ENCODE data around the gene FBLN5.

FBLN5 gene

DNA sequence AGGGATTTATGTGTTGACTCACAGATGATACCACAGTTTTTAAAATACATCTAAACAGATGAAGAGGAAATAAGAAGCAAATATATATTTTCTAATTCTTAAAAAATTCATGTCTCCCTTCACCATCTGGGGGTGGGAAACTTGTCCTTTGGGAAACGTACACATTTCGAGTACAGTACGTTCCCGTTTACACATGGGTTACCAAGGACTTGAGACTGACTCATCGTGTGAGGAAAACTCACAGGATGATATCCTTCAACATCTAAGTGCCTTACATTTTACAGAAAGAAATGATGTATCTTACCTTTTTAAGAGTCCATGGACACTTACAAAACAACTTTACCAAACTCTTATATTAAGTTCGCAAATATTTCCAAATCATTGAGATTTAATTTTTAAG lies 16.0 kb upstream of the FBLN5 start:
- no peak for DNase-seq (ENCODE audit: extremely low spot score)
- POLR2A ChIA-PET: interaction anchor here (0.7 kb wide), 1 partner anchor 90 kb away, joined by 7 read pairs; no protein-coding TSS in a partner anchor
- CTCF ChIA-PET: no interaction called here
- TF ChIP-seq, protein P1, sequence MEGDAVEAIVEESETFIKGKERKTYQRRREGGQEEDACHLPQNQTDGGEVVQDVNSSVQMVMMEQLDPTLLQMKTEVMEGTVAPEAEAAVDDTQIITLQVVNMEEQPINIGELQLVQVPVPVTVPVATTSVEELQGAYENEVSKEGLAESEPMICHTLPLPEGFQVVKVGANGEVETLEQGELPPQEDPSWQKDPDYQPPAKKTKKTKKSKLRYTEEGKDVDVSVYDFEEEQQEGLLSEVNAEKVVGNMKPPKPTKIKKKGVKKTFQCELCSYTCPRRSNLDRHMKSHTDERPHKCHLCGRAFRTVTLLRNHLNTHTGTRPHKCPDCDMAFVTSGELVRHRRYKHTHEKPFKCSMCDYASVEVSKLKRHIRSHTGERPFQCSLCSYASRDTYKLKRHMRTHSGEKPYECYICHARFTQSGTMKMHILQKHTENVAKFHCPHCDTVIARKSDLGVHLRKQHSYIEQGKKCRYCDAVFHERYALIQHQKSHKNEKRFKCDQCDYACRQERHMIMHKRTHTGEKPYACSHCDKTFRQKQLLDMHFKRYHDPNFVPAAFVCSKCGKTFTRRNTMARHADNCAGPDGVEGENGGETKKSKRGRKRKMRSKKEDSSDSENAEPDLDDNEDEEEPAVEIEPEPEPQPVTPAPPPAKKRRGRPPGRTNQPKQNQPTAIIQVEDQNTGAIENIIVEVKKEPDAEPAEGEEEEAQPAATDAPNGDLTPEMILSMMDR (IDR thresholded peaks at IDR 0.05; ENCODE audit: control extremely low read depth, extremely low read depth, low read depth, missing control alignments): no peak

DNA sequence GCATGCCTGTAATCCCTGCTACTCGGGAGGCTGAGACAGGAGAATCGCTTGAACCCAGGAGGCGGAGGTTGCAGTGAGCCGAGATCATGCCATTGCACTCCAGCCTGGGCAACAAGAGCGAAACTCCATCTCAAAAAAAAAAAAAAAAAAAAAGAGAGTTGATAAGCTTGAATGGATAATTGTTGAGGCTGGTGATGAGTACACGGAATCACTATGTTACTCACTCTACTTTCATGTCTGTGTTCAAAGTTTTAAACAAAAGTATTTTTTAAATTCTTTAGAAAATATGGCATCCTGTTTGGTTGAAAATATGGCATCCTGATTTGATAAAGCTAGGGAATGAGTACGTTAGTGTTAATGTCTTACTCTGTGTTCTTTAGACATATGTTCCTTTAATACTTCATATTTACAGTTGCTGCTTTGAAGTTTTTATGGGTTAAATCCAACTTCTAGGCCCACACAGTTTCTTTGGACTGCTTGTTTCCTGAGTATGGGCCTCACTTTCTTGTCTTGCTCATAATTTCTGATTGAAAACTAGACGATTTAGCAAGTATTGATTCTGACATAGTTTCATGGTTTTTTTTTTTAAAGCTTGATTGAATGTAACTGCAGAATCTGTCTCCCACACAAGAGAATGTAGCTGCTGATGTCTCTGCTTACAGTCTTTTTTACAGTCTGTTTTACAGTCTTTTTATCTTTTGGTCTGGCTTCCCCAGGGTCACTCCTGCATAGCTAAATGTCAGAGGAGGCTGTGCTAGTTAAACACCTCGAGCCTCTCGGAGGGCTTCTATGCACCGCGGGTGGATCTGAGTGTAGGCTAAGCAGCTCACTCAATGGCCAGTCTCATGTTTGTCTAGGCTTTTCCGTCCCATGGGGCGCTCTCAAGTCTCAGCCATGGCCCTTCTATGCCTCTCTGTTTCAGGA lies 14.1 kb upstream of the FBLN5 start:
- ChIA-PET CTCF (interaction anchor here (0.9 to 1.3 kb wide), 3 partner anchors 9 to 50 kb away, joined by 3 read pairs; no protein-coding TSS in a partner anchor), POLR2A (no interaction called here)
- TF ChIP-seq, protein P1 (IDR thresholded peaks at IDR 0.05; ENCODE audit: control extremely low read depth, extremely low read depth, low read depth, missing control alignments): no peak
- DNase-seq (ENCODE audit: extremely low spot score): no peak

DNA sequence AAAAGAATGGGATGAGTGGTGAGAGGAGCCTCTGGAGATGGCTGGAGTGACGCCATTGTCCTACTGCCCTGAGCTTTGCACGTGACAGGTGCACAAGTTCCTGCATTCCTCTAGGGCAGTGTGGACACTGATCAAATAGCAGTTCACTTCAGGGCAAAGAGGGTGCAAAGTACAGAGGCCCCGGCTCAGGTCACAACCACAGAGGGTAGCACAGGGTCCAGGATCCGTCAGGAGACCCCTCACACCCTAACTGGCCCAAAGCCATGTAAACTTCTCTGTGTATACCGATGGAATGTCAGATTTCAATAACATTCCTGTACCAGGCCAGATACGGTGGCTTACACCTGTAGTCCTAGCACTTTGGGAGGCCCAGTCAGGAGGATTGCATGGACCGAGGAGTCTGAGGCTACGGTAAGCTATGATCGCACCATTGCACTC lies 10.4 kb upstream of the FBLN5 start:
- DNase-seq (ENCODE audit: extremely low spot score): no peak
- TF ChIP-seq, protein P1 (IDR thresholded peaks at IDR 0.05; ENCODE audit: control extremely low read depth, extremely low read depth, low read depth, missing control alignments): no peak
- POLR2A ChIA-PET: no interaction called here

GRCh38 chr14:91956616-91957015 lies 9.1 kb upstream of the FBLN5 start:
- POLR2A ChIA-PET: no interaction called here
- TF ChIP-seq, protein P1 (IDR thresholded peaks at IDR 0.05; ENCODE audit: control extremely low read depth, extremely low read depth, low read depth, missing control alignments): no peak
- DNase-seq (ENCODE audit: extremely low spot score): no peak
- CTCF ChIA-PET: interaction anchor here (1.2 to 1.4 kb wide), 2 partner anchors 11 to 46 kb away, joined by 3 read pairs; no protein-coding TSS in a partner anchor

More for the DNA sequence above, 10.4 kb upstream of the FBLN5 start:
- CTCF ChIA-PET: interaction anchor here (1.4 kb wide), 1 partner anchor 47 kb away, joined by 3 read pairs; no protein-coding TSS in a partner anchor

DNA sequence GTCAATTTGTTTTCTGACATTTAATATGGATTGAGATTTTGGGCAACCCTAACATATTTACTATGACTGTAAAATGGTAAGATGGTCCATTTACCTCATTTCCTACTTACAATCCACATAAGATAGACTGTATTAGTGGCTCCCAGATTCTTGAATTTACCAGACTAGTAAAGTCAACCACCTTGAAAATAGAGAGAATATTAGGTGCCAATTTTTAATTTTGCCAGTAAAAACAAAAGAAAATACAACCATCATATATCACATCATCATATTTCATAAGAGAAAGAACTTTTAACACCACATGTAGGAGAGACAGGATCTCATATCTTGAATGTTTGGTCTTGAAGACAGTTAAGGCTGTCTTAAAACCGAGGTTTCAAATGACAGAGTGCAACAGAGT lies 7.7 kb upstream of the FBLN5 start:
- TF ChIP-seq, protein P1 (IDR thresholded peaks at IDR 0.05; ENCODE audit: control extremely low read depth, extremely low read depth, low read depth, missing control alignments): no peak
- ChIA-PET POLR2A (no interaction called here), CTCF (interaction anchor here (1.1 kb wide), 1 partner anchor 22 kb away, joined by 3 read pairs; no protein-coding TSS in a partner anchor)
- no peak for DNase-seq (ENCODE audit: extremely low spot score)

DNA sequence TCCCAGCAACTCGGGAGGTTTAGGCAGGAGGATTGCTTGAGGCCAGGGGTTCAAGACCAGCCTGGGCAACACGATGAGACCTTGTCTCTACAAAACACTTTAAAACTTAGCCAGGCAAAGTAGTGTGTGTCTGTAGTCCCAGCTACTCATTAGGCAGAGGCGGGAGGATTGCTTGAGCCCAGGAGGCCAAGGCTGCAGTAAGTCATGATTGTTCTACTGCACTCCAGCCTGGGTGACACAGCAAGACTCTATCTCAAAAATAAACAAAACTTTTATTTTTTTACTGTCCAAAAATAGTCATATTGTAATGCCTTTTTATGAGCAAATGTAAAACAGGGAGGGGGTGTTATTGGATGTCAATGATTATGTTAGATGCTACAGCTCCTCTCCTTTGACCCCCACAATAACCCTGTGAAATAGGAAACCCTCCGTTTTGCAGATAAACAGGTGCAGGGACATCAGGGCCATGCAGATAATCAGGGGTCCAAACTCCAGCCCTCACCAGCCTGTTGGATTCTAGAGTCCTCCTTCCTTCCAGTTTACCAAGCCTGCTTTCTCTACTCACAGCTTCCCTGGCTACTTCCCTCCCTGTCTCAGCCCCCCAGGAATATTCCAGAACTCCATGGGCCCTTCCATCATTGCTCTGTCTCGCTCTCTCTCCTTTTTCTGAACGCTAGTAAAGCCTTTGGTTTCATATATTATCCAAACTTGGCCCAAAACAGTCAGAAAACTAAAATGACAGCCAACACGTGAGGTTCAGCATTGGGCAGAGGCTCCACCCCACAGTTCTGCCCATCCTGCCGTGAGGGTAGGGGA lies 5.9 kb upstream of the FBLN5 start:
- POLR2A ChIA-PET: no interaction called here
- DNase-seq (ENCODE audit: extremely low spot score): no peak
- TF ChIP-seq, protein P1 (IDR thresholded peaks at IDR 0.05; ENCODE audit: control extremely low read depth, extremely low read depth, low read depth, missing control alignments): no peak
- CTCF ChIA-PET: interaction anchor here (1.5 kb wide), 1 partner anchor 28 kb away, joined by 3 read pairs; no protein-coding TSS in a partner anchor

All from GM10248 (cell line).